Measurements from ENCODE around the gene TMEM117.
"Not testable (repeated sequence)": the region's sequence is repeated elsewhere in the genome, so short reads cannot be mapped to it uniquely, and the experiment has no call there.

Gene TMEM117

DNA sequence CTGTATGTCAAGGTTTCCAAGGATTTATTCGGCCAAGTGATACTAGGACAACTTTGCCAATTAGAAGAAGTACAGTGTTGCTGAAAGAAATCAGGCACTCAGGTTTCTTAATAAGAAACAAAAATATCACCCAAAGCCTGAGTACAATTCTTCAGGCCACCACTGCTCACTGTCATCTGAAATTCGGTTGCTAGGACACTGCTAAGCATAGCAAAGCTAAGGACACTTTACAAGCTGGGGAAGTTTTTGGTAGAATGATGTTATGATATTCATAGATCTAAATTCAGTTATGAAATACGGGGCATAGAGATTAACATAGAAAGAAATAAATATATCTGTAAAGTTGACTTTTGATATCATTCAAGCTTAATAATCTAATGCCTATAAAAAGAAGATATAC is 535.1 kb downstream of the TMEM117 start:
- no peak for DNase-seq (ENCODE audit: low read depth in 1 of 2, low spot score in 1 of 2)

DNA sequence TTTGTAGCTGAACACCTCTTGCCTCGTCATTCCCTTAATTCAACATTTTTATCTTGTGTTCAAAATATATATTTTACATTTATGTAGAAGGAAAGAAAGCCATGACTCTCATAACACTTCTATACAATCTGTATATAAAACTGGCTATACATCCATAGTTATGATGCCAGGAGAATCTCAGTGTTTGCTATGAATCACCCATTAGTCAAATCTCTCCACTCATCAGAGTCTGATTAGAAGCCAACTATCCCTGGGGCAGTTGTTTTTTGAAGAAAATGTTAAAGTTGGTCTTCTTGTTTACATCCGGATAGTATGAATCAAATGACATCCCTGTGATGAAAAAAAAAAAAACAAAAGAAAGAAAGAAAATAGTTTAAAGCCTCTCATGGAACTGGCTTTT is 536.4 kb downstream of the TMEM117 start:
- DNase-seq (ENCODE audit: low read depth in 1 of 2, low spot score in 1 of 2): no peak

- no peak for DNase-seq (ENCODE audit: low read depth in 1 of 2, low spot score in 1 of 2)
These were observed 539.8 kb downstream of the TMEM117 start for GRCh38 chr12:44375694-44376093.

DNA sequence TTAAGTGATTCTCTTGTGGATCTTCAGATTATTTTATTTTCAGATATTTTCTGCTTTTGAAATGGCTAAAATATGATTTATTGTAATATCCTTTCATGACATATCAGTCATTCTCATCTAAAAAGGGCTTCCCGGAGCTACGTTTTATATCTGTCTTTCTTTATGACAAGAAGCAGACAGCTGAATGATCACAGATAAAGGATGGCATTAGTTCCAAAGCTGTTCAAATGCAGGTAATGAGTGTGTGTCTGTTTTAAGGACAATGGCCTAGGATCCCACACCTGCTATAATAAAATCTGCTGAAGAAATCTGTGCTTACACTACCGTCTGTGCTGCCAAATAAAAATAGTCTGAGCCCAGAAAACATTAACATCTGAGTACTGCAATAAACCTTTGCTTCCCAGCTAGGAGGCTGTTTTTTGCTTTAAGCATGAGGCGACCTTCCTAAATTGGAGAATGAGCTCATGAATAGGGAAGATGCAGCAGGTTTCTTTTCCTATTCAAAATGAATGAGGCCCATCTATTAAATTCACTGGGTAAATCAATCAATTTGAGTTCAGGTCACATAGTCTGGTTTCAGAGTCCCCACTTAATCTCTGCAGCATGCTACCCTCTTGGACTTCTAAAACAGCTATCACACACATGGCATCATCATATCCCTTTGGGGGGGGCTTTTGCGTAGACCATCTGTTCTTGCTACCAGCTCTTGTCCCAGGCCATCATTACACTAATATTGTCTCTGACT is 541.7 kb downstream of the TMEM117 start:
- no peak for DNase-seq (ENCODE audit: low read depth in 1 of 2, low spot score in 1 of 2)

DNA sequence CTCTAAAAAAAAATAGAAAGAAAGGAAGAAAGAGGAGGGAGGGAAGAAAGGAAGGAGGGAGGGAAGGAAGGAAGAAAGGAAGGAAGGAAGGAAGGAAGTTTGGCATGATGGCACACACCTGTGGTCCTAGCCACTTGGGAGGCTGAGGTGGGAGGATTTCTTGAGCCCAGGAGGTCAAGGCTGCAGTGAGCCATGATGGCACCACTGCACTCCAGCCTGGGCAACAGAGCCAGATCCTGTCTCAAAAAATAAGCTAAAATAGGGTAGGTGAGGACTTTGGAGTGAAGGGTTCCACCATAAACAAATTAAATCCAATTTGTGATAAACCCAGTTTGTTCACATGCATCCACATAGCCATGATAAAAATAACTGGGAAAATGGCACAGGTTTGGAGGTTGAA is 543.2 kb downstream of the TMEM117 start:
- DNase-seq (ENCODE audit: low read depth in 1 of 2, low spot score in 1 of 2): not testable (repeated sequence)

DNA sequence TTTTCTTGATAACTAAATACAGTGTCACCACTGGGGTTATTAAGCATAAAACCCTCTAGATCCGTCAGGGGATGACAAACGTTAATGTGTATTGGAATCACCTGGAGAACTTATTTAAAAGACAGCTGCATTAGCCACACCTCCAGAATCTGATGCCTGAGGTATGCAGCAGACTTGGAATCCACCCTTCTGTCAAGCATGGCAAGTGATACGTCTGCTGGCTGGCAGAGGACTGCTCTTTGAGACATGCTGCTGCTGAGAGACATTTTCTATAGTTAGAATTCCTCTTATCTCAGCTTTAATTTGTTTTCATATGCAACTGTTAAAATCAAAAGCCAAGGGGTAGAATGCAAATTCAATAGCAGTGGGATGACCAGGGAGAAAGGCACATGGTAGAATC is 544.0 kb downstream of the TMEM117 start:
- DNase-seq (ENCODE audit: low read depth in 1 of 2, low spot score in 1 of 2): no peak

GRCh38 chr12:44380861-44381260 is 545.0 kb downstream of the TMEM117 start:
- no peak for DNase-seq (ENCODE audit: low read depth in 1 of 2, low spot score in 1 of 2)

DNA sequence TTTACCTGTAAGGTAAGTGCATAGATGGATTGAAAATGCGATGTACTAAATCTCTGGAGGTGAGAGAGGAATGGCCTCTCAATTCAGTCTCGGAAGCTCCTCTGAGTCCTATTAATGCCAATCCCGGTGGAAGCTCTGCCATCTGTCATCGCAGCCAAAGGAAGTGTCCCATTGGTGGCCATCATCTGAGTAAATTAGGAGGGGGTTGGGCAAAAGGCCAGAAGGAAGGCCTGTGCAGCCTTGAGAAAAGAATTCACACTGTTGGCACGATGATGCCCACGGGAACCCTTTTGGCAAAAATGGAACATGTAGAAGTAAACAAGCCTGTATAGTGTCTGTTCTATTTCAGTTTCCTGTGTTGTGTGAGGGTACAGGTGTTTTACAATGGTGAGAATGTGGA is 545.5 kb downstream of the TMEM117 start:
- no peak for DNase-seq (ENCODE audit: low read depth in 1 of 2, low spot score in 1 of 2)

DNA sequence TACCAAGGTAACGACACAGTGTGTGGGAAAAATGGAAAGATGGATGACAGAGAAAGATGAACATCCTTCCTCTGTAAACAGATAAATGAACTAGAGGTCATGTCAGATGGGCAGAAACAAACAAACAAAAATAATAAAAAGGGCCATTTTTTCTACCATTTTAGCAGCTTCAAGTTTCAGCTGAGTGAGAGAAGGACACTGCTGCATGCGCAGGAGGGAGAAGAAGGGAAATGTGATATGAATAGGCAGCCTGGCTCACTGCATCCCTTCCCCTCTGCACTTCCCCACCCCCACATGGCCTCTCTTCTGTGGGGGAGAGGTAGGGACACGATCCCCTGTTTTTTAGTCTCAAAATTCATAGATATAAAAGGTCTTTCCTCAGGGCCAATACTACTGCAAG is 548.3 kb downstream of the TMEM117 start:
- no peak for DNase-seq (ENCODE audit: low read depth in 1 of 2, low spot score in 1 of 2)

DNA sequence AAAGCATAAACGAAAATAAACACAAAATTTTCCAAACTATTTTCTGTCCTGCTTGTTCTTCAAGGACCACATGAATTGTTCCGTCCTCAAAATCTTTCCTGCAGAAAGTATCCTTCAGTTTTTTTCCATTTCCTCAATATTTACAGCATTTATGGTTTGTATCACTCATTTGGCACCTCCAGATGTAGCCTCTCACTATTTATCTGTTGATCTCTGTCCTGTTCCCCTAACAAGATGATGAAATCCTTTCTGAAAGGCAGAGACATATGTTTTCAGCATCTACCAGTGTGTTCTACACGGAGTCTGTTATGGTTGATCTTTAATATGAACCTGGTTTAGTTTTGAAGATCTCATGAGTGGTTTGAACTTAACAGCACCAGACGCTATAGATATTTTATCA is 550.1 kb downstream of the TMEM117 start:
- DNase-seq (ENCODE audit: low read depth in 1 of 2, low spot score in 1 of 2): no peak

GRCh38 chr12:44387581-44387980 is 551.7 kb downstream of the TMEM117 start:
- no peak for DNase-seq (ENCODE audit: low read depth in 1 of 2, low spot score in 1 of 2)

DNA sequence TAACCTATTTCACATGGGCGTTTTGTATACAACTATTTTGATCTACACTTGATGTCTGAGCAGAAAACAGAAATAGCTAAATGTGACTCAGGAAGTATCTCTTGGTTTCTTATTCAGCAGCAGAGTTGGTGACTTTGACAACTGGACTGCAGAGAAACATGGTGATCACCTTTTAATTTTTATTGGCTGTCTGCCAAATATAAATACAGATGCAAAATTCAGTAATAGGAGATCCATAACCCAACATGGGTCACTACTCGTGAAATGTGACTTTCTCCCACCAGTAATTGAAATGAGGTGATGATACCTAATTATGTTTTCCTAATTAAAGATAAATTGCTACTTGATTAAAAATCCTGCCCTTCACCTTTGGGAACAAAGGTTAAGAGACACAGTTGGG is 553.2 kb downstream of the TMEM117 start:
- no peak for DNase-seq (ENCODE audit: low read depth in 1 of 2, low spot score in 1 of 2)

DNA sequence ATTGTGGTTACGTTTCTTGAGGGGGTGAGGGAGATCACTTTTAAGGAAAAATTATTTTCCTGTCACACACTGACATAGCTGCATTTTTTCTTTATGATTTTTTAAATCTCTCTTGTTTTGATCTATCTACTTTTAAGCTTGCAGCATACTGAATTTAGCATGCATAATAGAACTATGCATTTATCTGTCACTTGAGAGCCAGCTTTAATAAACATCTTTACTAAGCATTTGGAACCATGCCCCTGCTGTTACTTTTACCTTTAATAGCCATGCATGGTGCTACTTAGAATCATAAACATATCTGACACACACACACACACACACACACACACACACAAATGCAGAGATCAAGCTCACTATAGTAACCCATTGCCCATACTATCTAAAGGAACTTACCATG is 554.0 kb downstream of the TMEM117 start:
- DNase-seq (ENCODE audit: low read depth in 1 of 2, low spot score in 1 of 2): no peak

DNA sequence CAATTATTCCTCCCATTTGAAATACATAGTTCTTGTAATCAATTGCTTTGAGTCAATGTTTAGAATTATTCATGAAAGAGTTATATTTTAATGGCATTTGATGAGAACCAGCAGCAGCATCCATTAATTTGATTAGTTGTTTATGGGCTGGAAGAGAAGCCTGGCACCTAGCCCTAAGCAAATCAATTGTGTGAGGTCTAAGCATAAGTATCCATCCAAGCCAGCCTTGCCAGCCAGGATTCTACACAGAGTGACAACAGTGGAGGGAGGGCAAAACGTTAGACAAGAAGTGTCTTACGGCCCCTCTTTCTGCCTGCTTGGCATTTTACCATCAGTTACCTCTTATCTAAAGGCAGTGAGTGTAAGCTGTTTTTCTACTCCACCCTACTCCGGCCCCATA is 561.8 kb downstream of the TMEM117 start:
- DNase-seq (ENCODE audit: low read depth in 1 of 2, low spot score in 1 of 2): no peak

GRCh38 chr12:44403185-44403584 is 567.3 kb downstream of the TMEM117 start:
- DNase-seq (ENCODE audit: low read depth in 1 of 2, low spot score in 1 of 2): no peak

DNA sequence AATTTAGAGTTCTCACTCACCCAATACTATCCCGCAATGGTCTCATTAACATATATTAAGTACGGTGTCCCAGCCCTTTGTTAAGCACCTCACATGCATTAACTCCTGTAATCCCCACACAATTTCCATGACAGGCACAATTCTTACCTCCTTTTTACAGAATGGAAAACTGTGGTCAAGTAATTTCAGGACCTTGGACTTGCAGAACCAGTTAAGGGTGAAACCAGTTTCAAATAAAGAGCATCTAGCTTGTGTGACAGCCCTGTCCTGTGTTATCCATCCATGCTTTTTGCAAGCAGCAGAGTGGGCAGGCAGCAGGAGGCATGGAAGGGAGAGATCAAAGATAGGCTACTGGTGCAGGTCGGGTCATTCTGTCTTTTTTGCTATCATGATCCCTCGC is 569.4 kb downstream of the TMEM117 start:
- no peak for DNase-seq (ENCODE audit: low read depth in 1 of 2, low spot score in 1 of 2)

GRCh38 chr12:44422559-44422958 is 586.7 kb downstream of the TMEM117 start:
- DNase-seq (ENCODE audit: low read depth in 1 of 2, low spot score in 1 of 2): no peak

DNA sequence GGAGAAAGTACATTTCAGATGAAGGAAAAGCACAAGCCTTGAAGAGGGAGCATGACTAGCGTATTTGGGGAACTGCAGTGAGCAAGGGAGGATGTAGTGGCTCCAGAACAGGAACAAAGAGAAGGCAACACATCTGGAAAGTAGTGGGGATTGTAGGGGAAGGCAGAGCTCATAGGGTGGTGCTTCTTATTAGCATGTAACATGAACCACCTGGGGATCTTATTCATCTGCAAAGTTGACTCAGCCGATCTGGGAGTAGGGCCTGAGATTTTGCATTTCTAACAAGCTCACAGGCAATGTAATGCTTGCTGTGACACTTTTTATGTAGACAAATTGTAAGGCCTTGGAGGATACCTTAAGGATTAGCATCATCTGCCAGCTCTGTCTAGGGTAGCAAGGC is 592.9 kb downstream of the TMEM117 start:
- no peak for DNase-seq (ENCODE audit: low read depth in 1 of 2, low spot score in 1 of 2)

DNA sequence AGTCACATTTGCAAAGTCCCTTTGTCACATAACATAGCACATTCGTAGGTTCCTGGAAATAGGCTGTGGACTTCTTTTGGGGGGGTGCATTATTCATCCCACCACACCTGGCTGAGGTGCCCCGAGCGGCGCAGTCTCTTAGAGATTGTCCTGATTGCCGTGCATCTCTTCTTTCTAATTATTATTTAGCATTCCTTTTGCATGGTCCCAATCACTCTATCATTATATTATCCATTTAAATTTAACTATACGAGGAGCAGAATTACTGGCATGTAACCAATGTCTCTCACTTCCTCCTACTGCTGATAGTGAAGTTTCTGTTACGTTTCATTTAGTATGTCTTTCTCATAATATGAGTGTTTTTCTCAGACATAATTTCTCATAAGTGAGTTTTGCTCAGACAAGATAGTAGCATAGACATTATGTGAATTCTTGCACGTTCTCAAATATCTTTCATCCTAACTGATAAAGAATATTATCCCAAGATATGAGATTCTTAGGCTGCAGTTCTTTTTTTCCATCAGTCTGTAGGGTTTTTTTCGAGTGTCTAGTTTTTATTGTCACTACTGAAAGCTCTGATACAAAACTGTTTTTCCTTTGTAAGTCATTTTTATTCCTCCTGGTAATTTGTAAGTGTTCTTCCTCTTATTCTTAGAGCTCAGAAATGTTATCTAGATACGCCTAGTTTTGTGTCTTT is 595.9 kb downstream of the TMEM117 start:
- DNase-seq (ENCODE audit: low read depth in 1 of 2, low spot score in 1 of 2): no peak

DNA sequence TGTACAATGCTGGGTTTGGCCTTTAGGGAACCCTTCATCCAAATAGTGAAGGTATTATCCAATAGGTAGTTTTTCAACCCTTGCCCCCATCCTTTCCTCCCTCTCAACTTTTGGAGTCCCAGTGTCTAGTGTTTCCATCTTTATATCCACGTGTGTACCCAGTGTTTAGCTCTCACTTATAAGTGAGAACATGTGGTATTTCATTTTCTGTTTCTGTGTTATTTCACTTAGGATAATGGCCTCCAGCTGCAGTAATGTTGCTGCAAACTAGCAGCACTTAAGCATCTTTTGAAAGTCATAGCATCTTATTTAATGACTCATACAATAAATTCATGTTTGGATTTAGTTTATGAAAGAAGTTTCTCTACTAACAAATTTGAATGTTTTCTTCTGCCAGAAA is 597.8 kb downstream of the TMEM117 start:
- no peak for DNase-seq (ENCODE audit: low read depth in 1 of 2, low spot score in 1 of 2)

- DNase-seq (ENCODE audit: low read depth in 1 of 2, low spot score in 1 of 2): no peak
These were observed 600.9 kb downstream of the TMEM117 start for GRCh38 chr12:44436756-44437155.

Measured in activated CD4-positive, alpha-beta T cell treated with anti-CD3 and anti-CD28 coated beads, Interleukin-2, amount 50 U/mL, for 24 hours (primary cell).